NCI-H2171 treated with DMSO at 0.1 percent for 48 hours (cell line): Measurements from ENCODE around the gene ZNF888.
"Not testable (repeated sequence)": the region's sequence is repeated elsewhere in the genome, so short reads cannot be mapped to it uniquely, and the experiment has no call there.

Experiments
- DNase-seq: peaks from one replicate; lab custom pipeline; 2025; lab: John Stamatoyannopoulos, UW

The ZNF888 gene

GRCh38 chr19:52872996-52873395 is 50.2 kb downstream of the ZNF888 start:
- not testable (repeated sequence) for DNase-seq

GRCh38 chr19:52871466-52871865 is 51.8 kb downstream of the ZNF888 start:
- no peak for DNase-seq

- DNase-seq, result not testable (repeated sequence)
Observed at GRCh38 chr19:52868031-52868430, 55.2 kb downstream of the ZNF888 start.

GRCh38 chr19:52857378-52858191 is 65.6 kb downstream of the ZNF888 start, which contains the start of gene ZNF468:
TSS of gene ZNF468 (minus strand) at chr19:52857619. CDS start at chr19:52854272, 3,347 bp downstream.
- DNase-seq, result peak; percentile 73

- DNase-seq, result not testable (repeated sequence)
Observed at GRCh38 chr19:52856540-52857377, 66.5 kb downstream of the ZNF888 start.
